Left ventricle myocardium inferior (tissue), 1 donor: ENCODE measurements around the gene DVL1. TPM values are rescaled to one million over a fixed set of nuclear protein-coding genes. Genes with fewer than 3 reads are reported as not detected.

Experiments
- DNase-seq: peaks from one replicate; pipeline ENCODE4 v3.0.0-alpha.2; 2020
- H3K27ac ChIP-seq: fragments of 200-600 bp; replicated peaks from 2 replicates; pipeline ENCODE4 v1.8.0; 2021
- H3K27me3 ChIP-seq: fragments of 200-600 bp; 2 replicates; pipeline ENCODE4 v1.8.0; 2021; ENCODE audit warnings: low read depth
- H3K36me3 ChIP-seq: fragments of 200-600 bp; 2 replicates; pipeline ENCODE4 v1.8.0; 2021
- H3K4me1 ChIP-seq: fragments of 200-600 bp; 2 replicates; pipeline ENCODE4 v1.8.0; 2021
- H3K4me3 ChIP-seq: fragments of 200-600 bp; 2 replicates; pipeline ENCODE4 v1.8.0; 2021; ENCODE audit warnings: mild to moderate bottlenecking, moderate library complexity
- H3K9me3 ChIP-seq: fragments of 200-600 bp; replicated peaks from 2 replicates; pipeline ENCODE4 v1.8.0; 2021
- CTCF ChIP-seq: fragments of 200-600 bp; IDR thresholded peaks from 2 replicates; pipeline ENCODE4 v1.8.0; 2021; ENCODE audit warnings: antibody characterized with exemption, mild to moderate bottlenecking, borderline replicate concordance
- intact Hi-C: fragments of 100-400 bp; cut with micrococcal nuclease; formaldehyde crosslinking; loops from one replicate; pipeline ENCODE4 v1.11.0; 2022
- total RNA-seq: library from RNA; stranded (reverse); fragmentation: NEBNext Ultra II Directional; extraction: Animal tissue kit (Norgen Biotek cat#: 25700); gene quantifications from one replicate; pipeline ENCODE4 v1.2.1, GENCODE V29; 2021
- donor health status: DM: no; HTN: yes; CAD: no; lungs with severe emphysema.

The DVL1 gene
- total RNA-seq, 1 donor from 2014 or later, result 93.0 TPM

- no peak overlapping the region for H3K27ac ChIP-seq
- H3K36me3 ChIP-seq, result peaks cover 19% of the 10 kb centered on the region
- H3K4me1 ChIP-seq, result peaks cover 29% of the 10 kb centered on the region
- intact Hi-C loops, result no loop called here
- TF ChIP-seq CTCF, result no peak
- DNase-seq, result no peak
- no peaks in the 10 kb centered on the region for H3K27me3 ChIP-seq
- no peak overlapping the region for H3K4me3 ChIP-seq
- no peaks in the 10 kb centered on the region for H3K9me3 ChIP-seq
Measured at GRCh38 chr1:1300352-1300739, 48.9 kb downstream of the DVL1 start.

GRCh38 chr1:1299686-1300351 is 49.4 kb downstream of the DVL1 start:
- intact Hi-C loops, result no loop called here
- no peak overlapping the region for H3K4me3 ChIP-seq
- no peaks in the 10 kb centered on the region for H3K27me3 ChIP-seq
- H3K9me3 ChIP-seq, result no peaks in the 10 kb centered on the region
- H3K27ac ChIP-seq, result no peak overlapping the region
- peak; percentile 22 for TF ChIP-seq CTCF
- no peak for DNase-seq
- H3K4me1 ChIP-seq, result peaks cover 23% of the 10 kb centered on the region
- peaks cover 24% of the 10 kb centered on the region for H3K36me3 ChIP-seq

GRCh38 chr1:1298861-1299685 is 50.1 kb downstream of the DVL1 start:
- no peak for DNase-seq
- no peak for TF ChIP-seq CTCF
- Histone ChIP-seq H3K4me3 (no peak overlapping the region), H3K27ac (no peak overlapping the region), H3K27me3 (no peaks in the 10 kb centered on the region), H3K9me3 (no peaks in the 10 kb centered on the region), H3K36me3 (peaks cover 32% of the 10 kb centered on the region), H3K4me1 (peaks cover 16% of the 10 kb centered on the region)
- intact Hi-C loops, result no loop called here

- Histone ChIP-seq H3K9me3 (no peaks in the 10 kb centered on the region), H3K27me3 (no peaks in the 10 kb centered on the region), H3K4me1 (peaks cover 5% of the 10 kb centered on the region), H3K27ac (no peak overlapping the region), H3K4me3 (no peak overlapping the region), H3K36me3 (peaks cover 41% of the 10 kb centered on the region)
- TF ChIP-seq CTCF, result no peak
- DNase-seq, result no peak
- intact Hi-C loops, result no loop called here
Measured at GRCh38 chr1:1297802-1298424, 51.3 kb downstream of the DVL1 start.

- Histone ChIP-seq H3K36me3 (peaks cover 42% of the 10 kb centered on the region), H3K4me1 (peaks cover 11% of the 10 kb centered on the region), H3K27me3 (no peaks in the 10 kb centered on the region), H3K27ac (no peak overlapping the region), H3K4me3 (no peak overlapping the region), H3K9me3 (no peaks in the 10 kb centered on the region)
- no peak for DNase-seq
- intact Hi-C loops, result no loop called here
- no peak for TF ChIP-seq CTCF
Measured at GRCh38 chr1:1296070-1297061, 52.9 kb downstream of the DVL1 start.
